Body of pancreas (tissue), 4 donors: ENCODE measurements around the gene ZFYVE9. TPM values are rescaled to one million over a fixed set of nuclear protein-coding genes. Genes with fewer than 3 reads are reported as not detected.
"Not testable (repeated sequence)": the region's sequence is repeated elsewhere in the genome, so short reads cannot be mapped to it uniquely, and the experiment has no call there.

Experiments used
- ATAC-seq: fragments of 150-250 bp; one replicate; pipeline ENCODE4 v1.9.1; 2016
- DNase-seq, 4 donors: peaks; one replicate each; pipeline ENCODE4 v3.0.0-alpha.2; 2019
- H3K27ac ChIP-seq, 4 donors: fragments of 200-600 bp; sonication (generic); 1 replicate in 3 of 4; 2 replicates in 1 of 4; pipeline versions ENCODE4 v1.5.1 to v1.6.1; 2016 to 2019; ENCODE audit warnings: mild to moderate bottlenecking in 1 of 4, mixed read lengths in 1 of 4, moderate library complexity in 1 of 4
- H3K27me3 ChIP-seq, 2 donors: fragments of 200-600 bp; sonication (generic); one replicate each; pipeline ENCODE4 v1.6.0; 2016; ENCODE audit warnings: mild to moderate bottlenecking in 1 of 2
- H3K36me3 ChIP-seq, 2 donors: fragments of 200-600 bp; sonication (generic); replicated peaks in 1 of 2; 2 replicates each; pipeline ENCODE4 v1.5.1; 2016; ENCODE audit warnings: low read depth in 2 of 2; ENCODE audit not compliant: insufficient read depth in 1 of 2
- H3K4me1 ChIP-seq: fragments of 200-600 bp; sonication (generic); one replicate; pipeline ENCODE4 v1.6.0; 2016
- H3K4me3 ChIP-seq, 2 donors: fragments of 200-600 bp; sonication (generic); 1 replicate in 1 of 2; 2 replicates in 1 of 2; pipeline ENCODE4 v1.5.1; 2016 to 2019
- H3K9me3 ChIP-seq, 3 donors: fragments of 200-600 bp; sonication (generic); 1 replicate in 2 of 3; 2 replicates in 1 of 3; pipeline ENCODE4 v1.5.1; 2016
- POLR2A ChIP-seq, 3 donors: fragments of 450-650 bp; IDR thresholded peaks; one replicate each; pipeline ENCODE4 v1.6.1; 2016; ENCODE audit warnings: antibody characterized with exemption in 3 of 3, mild to moderate bottlenecking in 2 of 3
- WGBS, 2 donors: methylation state at CpG; one replicate each; pipeline ENCODE4 v1.1.5; 2017; 5-methylcytosine and 5-hydroxymethylcytosine counted together
- intact Hi-C: fragments of 100-400 bp; cut with DNase I; formaldehyde crosslinking; loops from one replicate; pipeline ENCODE4 v1.15.1; 2023
- total RNA-seq, 2 donors: library from RNA; depleted of rRNA; stranded (reverse); fragments of >200 nt; gene quantifications; one replicate each; pipeline ENCODE4 v1.1.0, GENCODE V29; 2016
- TF ChIP-seq, protein P1 (sequence below), 7 experiments: fragments of 450-650 bp in 4 of 7; fragments of 200-600 bp in 3 of 7; sonication (generic) in 3 of 7; IDR thresholded peaks; one replicate each; pipeline ENCODE4 v1.5.1; 2016 to 2019; ENCODE audit warnings: antibody characterized with exemption in 7 of 7

ZFYVE9 gene
- total RNA-seq, 2 donors from 2014 or later, result 21.5 to 23.4 TPM

DNA sequence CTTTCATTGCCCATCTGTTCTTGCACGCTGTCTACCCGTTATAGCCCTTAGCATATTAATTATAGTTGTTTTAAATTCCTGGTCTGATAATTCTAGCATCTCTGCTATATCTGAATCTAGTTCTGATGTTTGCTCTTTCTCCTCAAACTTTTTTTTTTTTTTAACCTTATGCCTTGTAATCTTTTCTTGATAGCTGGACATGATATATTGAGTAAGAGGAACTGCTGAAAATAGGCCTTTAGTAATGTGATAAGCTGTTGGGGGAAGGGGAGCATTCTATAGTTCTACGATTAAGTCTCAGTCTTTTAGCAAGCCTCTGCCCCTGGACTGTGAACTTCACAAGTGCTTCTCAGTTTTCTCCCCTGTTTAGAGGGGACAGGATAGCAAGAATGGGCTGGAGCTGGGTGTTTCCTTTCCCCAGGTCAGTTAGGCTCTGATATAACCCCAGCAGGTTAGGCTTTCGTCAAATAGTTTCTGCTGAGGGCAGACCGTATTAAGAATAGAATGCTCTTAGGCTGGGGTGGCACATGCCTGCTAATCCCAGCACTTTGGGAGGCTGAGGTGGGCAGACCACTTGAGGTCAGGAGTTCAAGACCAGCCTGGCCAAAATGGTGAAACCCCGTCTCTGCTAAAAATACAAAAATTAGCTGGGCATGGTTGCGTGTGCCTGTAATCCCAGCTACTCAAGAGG lies 62.2 kb downstream of the ZFYVE9 start:
- DNase-seq, result no peak
- no peak overlapping the region for H3K27ac ChIP-seq
- TF ChIP-seq, protein P1, sequence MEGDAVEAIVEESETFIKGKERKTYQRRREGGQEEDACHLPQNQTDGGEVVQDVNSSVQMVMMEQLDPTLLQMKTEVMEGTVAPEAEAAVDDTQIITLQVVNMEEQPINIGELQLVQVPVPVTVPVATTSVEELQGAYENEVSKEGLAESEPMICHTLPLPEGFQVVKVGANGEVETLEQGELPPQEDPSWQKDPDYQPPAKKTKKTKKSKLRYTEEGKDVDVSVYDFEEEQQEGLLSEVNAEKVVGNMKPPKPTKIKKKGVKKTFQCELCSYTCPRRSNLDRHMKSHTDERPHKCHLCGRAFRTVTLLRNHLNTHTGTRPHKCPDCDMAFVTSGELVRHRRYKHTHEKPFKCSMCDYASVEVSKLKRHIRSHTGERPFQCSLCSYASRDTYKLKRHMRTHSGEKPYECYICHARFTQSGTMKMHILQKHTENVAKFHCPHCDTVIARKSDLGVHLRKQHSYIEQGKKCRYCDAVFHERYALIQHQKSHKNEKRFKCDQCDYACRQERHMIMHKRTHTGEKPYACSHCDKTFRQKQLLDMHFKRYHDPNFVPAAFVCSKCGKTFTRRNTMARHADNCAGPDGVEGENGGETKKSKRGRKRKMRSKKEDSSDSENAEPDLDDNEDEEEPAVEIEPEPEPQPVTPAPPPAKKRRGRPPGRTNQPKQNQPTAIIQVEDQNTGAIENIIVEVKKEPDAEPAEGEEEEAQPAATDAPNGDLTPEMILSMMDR (IDR thresholded peaks at IDR 0.05), result no peak
- no peak for TF ChIP-seq POLR2A (IDR thresholded peaks at IDR 0.05)
- H3K9me3 ChIP-seq, result no peaks in the 10 kb centered on the region
- H3K4me3 ChIP-seq, result no peak overlapping the region
- H3K4me1 ChIP-seq, result peaks cover 22% of the 10 kb centered on the region
- WGBS, 2 donors, result 75 to 77% methylated on average over 7 of the region's 7 CpGs
- no peaks in the 10 kb centered on the region for H3K27me3 ChIP-seq
- no peak for ATAC-seq
- H3K36me3 ChIP-seq, result no peaks in the 10 kb centered on the region
- intact Hi-C loops, result no loop called here

DNA sequence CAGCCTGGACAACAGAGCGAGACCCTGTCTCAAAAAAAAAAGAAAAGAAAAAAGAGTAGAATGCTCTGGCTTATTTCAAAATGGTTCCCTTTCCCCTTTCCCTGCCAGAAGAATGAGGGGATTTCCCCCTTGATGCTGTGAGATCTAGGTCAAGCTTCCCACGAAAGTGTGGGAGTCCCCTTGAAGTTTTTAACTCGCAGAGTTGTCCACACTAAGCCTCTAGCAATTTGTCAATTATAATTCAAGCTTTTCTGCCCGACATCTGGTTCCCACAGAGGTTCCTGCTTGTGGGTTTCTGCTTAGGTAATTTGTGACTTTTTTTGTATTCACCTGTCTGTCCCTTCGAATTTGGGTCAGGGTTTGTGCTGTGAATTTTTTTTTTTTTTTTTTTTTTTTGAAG lies 62.8 kb downstream of the ZFYVE9 start:
- H3K27me3 ChIP-seq, result no peaks in the 10 kb centered on the region
- H3K4me1 ChIP-seq, result peaks cover 22% of the 10 kb centered on the region
- no peak overlapping the region for H3K27ac ChIP-seq
- no peaks in the 10 kb centered on the region for H3K9me3 ChIP-seq
- DNase-seq (no peak), ATAC-seq (no peak)
- WGBS, 2 donors, result 61 to 75% methylated on average over 5 of the region's 5 CpGs
- no peak overlapping the region for H3K4me3 ChIP-seq
- intact Hi-C loops, result no loop called here
- no peaks in the 10 kb centered on the region for H3K36me3 ChIP-seq
- TF ChIP-seq, protein P1 (IDR thresholded peaks at IDR 0.05), result no peak
- TF ChIP-seq POLR2A (IDR thresholded peaks at IDR 0.05), result no peak

DNA sequence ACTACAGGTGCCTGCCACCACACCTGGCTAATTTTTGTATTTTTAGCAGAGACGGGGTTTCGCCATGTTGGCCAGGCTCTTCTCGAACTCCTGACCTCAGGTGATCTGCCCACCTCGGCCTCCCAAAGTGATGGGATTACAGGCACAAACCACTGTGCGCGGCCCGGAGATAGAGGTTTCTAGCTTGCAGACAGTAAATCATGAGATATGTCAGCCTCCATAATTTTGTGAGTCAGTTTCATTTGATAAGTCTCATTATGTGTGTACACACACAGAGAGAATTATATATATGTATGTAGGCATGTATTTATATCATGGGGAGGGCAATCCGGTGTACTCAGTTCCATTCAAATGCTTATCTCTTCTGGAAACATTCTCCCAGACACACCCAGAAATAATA lies 64.8 kb downstream of the ZFYVE9 start:
- WGBS, 2 donors, result 82 to 85% methylated on average over 8 of the region's 8 CpGs
- not testable (repeated sequence) for ATAC-seq

DNA sequence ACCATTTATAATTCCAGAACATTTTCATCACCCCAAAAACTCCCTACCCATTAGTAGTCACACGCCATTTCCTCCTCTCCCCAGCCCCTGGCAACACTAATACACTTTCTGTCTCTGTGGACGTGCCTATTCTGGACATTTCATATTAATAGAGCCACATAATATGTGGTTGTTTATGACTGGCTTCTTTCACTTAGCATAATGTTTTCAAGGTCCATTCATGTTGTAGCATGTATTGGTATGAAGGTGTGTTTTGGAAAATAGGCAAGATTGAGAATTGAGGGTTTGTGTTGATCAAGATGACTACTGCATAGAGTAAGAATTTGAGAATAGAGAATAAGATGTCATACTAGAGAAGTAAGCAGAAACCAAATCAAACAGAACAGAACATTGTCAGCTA lies 67.5 kb downstream of the ZFYVE9 start:
- Histone ChIP-seq H3K9me3 (no peaks in the 10 kb centered on the region), H3K36me3 (no peaks in the 10 kb centered on the region), H3K27me3 (no peaks in the 10 kb centered on the region), H3K27ac (no peak overlapping the region), H3K4me1 (peaks cover 14% of the 10 kb centered on the region), H3K4me3 (no peak overlapping the region)
- DNase-seq (no peak), ATAC-seq (no peak)
- TF ChIP-seq, protein P1 (IDR thresholded peaks at IDR 0.05), result no peak
- no peak for TF ChIP-seq POLR2A (IDR thresholded peaks at IDR 0.05)
- intact Hi-C loops, result no loop called here
- 92 to 94% methylated on average over 2 of the region's 2 CpGs for WGBS, 2 donors

More for the DNA sequence above, 64.8 kb downstream of the ZFYVE9 start:
- H3K27ac ChIP-seq, H3K4me3 ChIP-seq, H3K9me3 ChIP-seq, H3K36me3 ChIP-seq, H3K27me3 ChIP-seq, intact Hi-C loops, DNase-seq: not testable (repeated sequence)
- peaks cover 22% of the 10 kb centered on the region for H3K4me1 ChIP-seq

DNA sequence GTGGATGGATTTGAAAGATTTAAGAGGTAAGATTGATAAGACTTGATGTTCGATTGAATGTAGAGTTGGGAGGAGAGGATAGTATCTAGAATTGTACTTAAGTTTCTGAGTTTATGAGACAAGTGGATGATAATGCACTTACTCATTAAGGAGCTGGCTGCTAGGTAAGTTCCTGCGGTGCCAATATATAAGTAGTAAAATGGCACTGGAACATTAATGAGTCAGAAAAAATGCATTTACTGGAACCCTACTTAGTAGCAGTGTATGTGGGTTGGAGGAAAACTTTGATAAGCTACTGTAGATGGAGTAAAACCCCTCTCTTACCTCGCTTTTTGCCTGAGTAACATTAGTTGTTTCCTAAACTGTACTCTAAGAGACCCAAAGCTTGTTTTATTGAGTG lies 68.2 kb downstream of the ZFYVE9 start:
- TF ChIP-seq, protein P1 (IDR thresholded peaks at IDR 0.05), result no peak
- no peak for TF ChIP-seq POLR2A (IDR thresholded peaks at IDR 0.05)
- 93 to 95% methylated on average over 3 of the region's 3 CpGs for WGBS, 2 donors
- Histone ChIP-seq H3K4me3 (no peak overlapping the region), H3K27ac (no peak overlapping the region), H3K36me3 (no peaks in the 10 kb centered on the region), H3K4me1 (peaks cover 11% of the 10 kb centered on the region), H3K9me3 (no peaks in the 10 kb centered on the region), H3K27me3 (no peaks in the 10 kb centered on the region)
- ATAC-seq (no peak), DNase-seq (no peak)
- intact Hi-C loops, result no loop called here
